PC-9 (cell line): ENCODE results near the gene RAB43. TPM values are rescaled to one million over a fixed set of nuclear protein-coding genes. Genes with fewer than 3 reads are reported as not detected.
A peak's percentile ranks its signal among the peaks of the same experiment; 100 is the strongest.

Experiments
- BruUV-seq: library from RNA; stranded (reverse); fragments of 400-500 nt; replicated peaks from 2 replicates; lab custom pipeline; 2021; lab: Mats Ljungman, UMichigan
- CTCF ChIA-PET: fragments of 300-600 bp; sonication (Branson Sonifier 250); formaldehyde crosslinking; loops from one replicate; lab custom pipeline; 2022; ENCODE audit warnings: antibody characterized with exemption; lab: Charles Lee
- POLR2A ChIA-PET: fragments of 300-600 bp; sonication (Branson Sonifier 250); formaldehyde crosslinking; loops from one replicate; lab custom pipeline; 2022; ENCODE audit warnings: antibody characterized with exemption; ENCODE audit not compliant: unreplicated experiment; lab: Charles Lee
- DNase-seq, 2 experiments: peaks; one replicate each; pipeline versions ENCODE4 v3.0.0 to v3.0.0-alpha.2; 2015 to 2022; ENCODE audit warnings: mixed read lengths in 1 of 2
- H2AFZ ChIP-seq: fragments of 200-600 bp; sonication (generic); 2 replicates; pipeline ENCODE4 v1.8.1; 2017; ENCODE audit warnings: antibody characterized with exemption
- H3F3A ChIP-seq: fragments of 200-600 bp; sonication (generic); 2 replicates; pipeline ENCODE4 v1.8.1; 2017; ENCODE audit warnings: antibody characterized with exemption, mild to moderate bottlenecking, low read depth; ENCODE audit not compliant: insufficient read depth
- H3K27ac ChIP-seq: fragments of 200-600 bp; sonication (generic); 2 replicates; pipeline ENCODE4 v1.6.1; 2016; ENCODE audit warnings: mixed run types
- H3K27me3 ChIP-seq: fragments of 200-600 bp; sonication (generic); 2 replicates; pipeline ENCODE4 v1.6.1; 2016; ENCODE audit warnings: low read depth, mixed run types; ENCODE audit not compliant: insufficient read depth
- H3K36me3 ChIP-seq: fragments of 200-600 bp; sonication (generic); 2 replicates; pipeline ENCODE4 v1.6.1; 2016; ENCODE audit warnings: low read depth, mixed run types
- H3K4me1 ChIP-seq: fragments of 200-600 bp; sonication (generic); replicated peaks from 2 replicates; pipeline ENCODE4 v1.6.1; 2016; ENCODE audit warnings: mixed run types; ENCODE audit not compliant: insufficient read depth
- H3K4me2 ChIP-seq: fragments of 200-600 bp; sonication (generic); 2 replicates; pipeline ENCODE4 v1.6.1; 2017; ENCODE audit warnings: mixed run types
- H3K4me3 ChIP-seq: fragments of 200-600 bp; sonication (generic); 2 replicates; pipeline ENCODE4 v1.6.1; 2016; ENCODE audit warnings: mixed run types
- H3K79me2 ChIP-seq: fragments of 200-600 bp; sonication (generic); 2 replicates; pipeline ENCODE4 v1.6.1; 2017; ENCODE audit warnings: low read depth, mixed run types
- H3K9me2 ChIP-seq: fragments of 200-600 bp; sonication (generic); 2 replicates; pipeline ENCODE4 v1.8.1; 2017; ENCODE audit warnings: mild to moderate bottlenecking; ENCODE audit not compliant: insufficient read depth
- H3K9me3 ChIP-seq: fragments of 200-600 bp; sonication (generic); 2 replicates; pipeline ENCODE4 v1.8.1; 2016; ENCODE audit warnings: low read depth; ENCODE audit not compliant: insufficient read depth
- H4K20me1 ChIP-seq: fragments of 200-600 bp; sonication (generic); 2 replicates; pipeline ENCODE4 v1.8.1; 2017; ENCODE audit not compliant: insufficient read depth
- CTCF ChIP-seq: fragments of 200-600 bp; sonication (generic); conservative IDR thresholded peaks from 2 replicates; pipeline ENCODE4 v1.6.1; 2017; ENCODE audit warnings: mixed run types, antibody characterized with exemption, mild to moderate bottlenecking, moderate library complexity
- EZH2 ChIP-seq: fragments of 200-600 bp; sonication (generic); IDR thresholded peaks from 2 replicates; pipeline ENCODE4 v1.8.0; 2017; ENCODE audit warnings: antibody characterized with exemption, low read depth
- intact Hi-C: fragments of 100-400 bp; cut with micrococcal nuclease; formaldehyde crosslinking; loops from one replicate; pipeline ENCODE4 v1.10.0; 2022; ENCODE audit not compliant: unreplicated experiment
- total RNA-seq: library from RNA; stranded (reverse); gene quantifications from 2 replicates; pipeline ENCODE4 v1.2.3, GENCODE V29; 2021

Gene RAB43
- total RNA-seq, 1 experiment from 2014 or later = 39.5 TPM

GRCh38 chr3:129065016-129065719 is 56.4 kb downstream of the RAB43 start:
- H3K27ac ChIP-seq = no peak overlapping the region
- no peak for DNase-seq
- H4K20me1 ChIP-seq = no peaks in the 10 kb centered on the region
- intact Hi-C loops = no loop called here
- TF ChIP-seq CTCF (no peak), EZH2 (no peak)
- POLR2A ChIA-PET = interaction anchor here (0.7 kb wide), 1 partner anchor 11 kb away, joined by 3 read pairs; no protein-coding TSS in a partner anchor
- H2AFZ ChIP-seq = no peak overlapping the region
- no peaks in the 10 kb centered on the region for H3K9me2 ChIP-seq
- no peaks in the 10 kb centered on the region for H3K4me1 ChIP-seq
- no peaks in the 10 kb centered on the region for H3F3A ChIP-seq
- H3K9me3 ChIP-seq = no peaks in the 10 kb centered on the region
- H3K4me2 ChIP-seq = no peak overlapping the region
- CTCF ChIA-PET = interaction anchor here (1.1 kb wide), 1 partner anchor 11 kb away, joined by 4 read pairs; no protein-coding TSS in a partner anchor
- peaks cover 3% of the 10 kb centered on the region; the same call in 1 of the 2 replicates for H3K27me3 ChIP-seq
- H3K36me3 ChIP-seq = no peaks in the 10 kb centered on the region
- no peak overlapping the region for H3K4me3 ChIP-seq
- no TSS peak for BruUV-seq
- H3K79me2 ChIP-seq = no peaks in the 10 kb centered on the region

GRCh38 chr3:129063841-129064482 is 57.6 kb downstream of the RAB43 start:
- H3K27me3 ChIP-seq = no peaks in the 10 kb centered on the region
- H3K4me1 ChIP-seq = no peaks in the 10 kb centered on the region
- intact Hi-C loops = no loop called here
- H3K4me3 ChIP-seq = no peak overlapping the region
- H3K36me3 ChIP-seq = no peaks in the 10 kb centered on the region
- no peaks in the 10 kb centered on the region for H3K79me2 ChIP-seq
- no peaks in the 10 kb centered on the region for H3K9me3 ChIP-seq
- ChIA-PET POLR2A (interaction anchor here (0.6 kb wide), 1 partner anchor 10 kb away, joined by 4 read pairs; no protein-coding TSS in a partner anchor), CTCF (interaction anchor here (0.7 kb wide), 2 partner anchors 10 to 40 kb away, joined by 10 to 13 read pairs; no protein-coding TSS in a partner anchor)
- no peaks in the 10 kb centered on the region for H3K9me2 ChIP-seq
- no peaks in the 10 kb centered on the region for H4K20me1 ChIP-seq
- H3F3A ChIP-seq = no peaks in the 10 kb centered on the region
- no peak overlapping the region for H2AFZ ChIP-seq
- peak in 1 of 2 experiments; percentile 5 for DNase-seq
- no peak overlapping the region for H3K4me2 ChIP-seq
- H3K27ac ChIP-seq = no peak overlapping the region
- no peak for TF ChIP-seq EZH2
- TF ChIP-seq CTCF = no peak
- BruUV-seq = no TSS peak

- Histone ChIP-seq H3F3A (no peaks in the 10 kb centered on the region), H2AFZ (no peak overlapping the region), H3K27me3 (no peaks in the 10 kb centered on the region), H3K79me2 (no peaks in the 10 kb centered on the region), H3K9me3 (no peaks in the 10 kb centered on the region), H3K4me2 (no peak overlapping the region), H3K4me3 (no peak overlapping the region), H3K36me3 (no peaks in the 10 kb centered on the region), H3K9me2 (no peaks in the 10 kb centered on the region), H3K4me1 (no peaks in the 10 kb centered on the region), H4K20me1 (no peaks in the 10 kb centered on the region), H3K27ac (no peak overlapping the region)
- intact Hi-C loops = no loop called here
- no peak for TF ChIP-seq EZH2
- no peak for TF ChIP-seq CTCF
- POLR2A ChIA-PET = interaction anchor here (0.7 kb wide), 1 partner anchor 10 kb away, joined by 5 read pairs; no protein-coding TSS in a partner anchor
- DNase-seq = peak in 1 of 2 experiments; percentile 18
- no TSS peak for BruUV-seq
- CTCF ChIA-PET = interaction anchor here (0.7 kb wide), 1 partner anchor 39 kb away, joined by 13 read pairs; no protein-coding TSS in a partner anchor
Observed at GRCh38 chr3:129063091-129063640, 58.4 kb downstream of the RAB43 start.
